OCI-LY7 (cell line): ENCODE measurements around the gene ENOX1.

Experiments used
- EZH2phosphoT487 ChIP-seq: fragments of 200-600 bp; sonication (generic); IDR thresholded peaks from 2 replicates; pipeline ENCODE4 v1.6.1; 2018; ENCODE audit warnings: low read depth, borderline replicate concordance, mild to moderate bottlenecking, mixed run types, antibody characterized with exemption, low read length, moderate library complexity, mixed read lengths
- TF ChIP-seq, protein P1 (sequence below): fragments of 200-600 bp; sonication (generic); conservative IDR thresholded peaks from 2 replicates; pipeline ENCODE4 v1.5.1; 2014; ENCODE audit warnings: mild to moderate bottlenecking, antibody characterized with exemption, low read length, moderate library complexity, mixed read lengths

DNA sequence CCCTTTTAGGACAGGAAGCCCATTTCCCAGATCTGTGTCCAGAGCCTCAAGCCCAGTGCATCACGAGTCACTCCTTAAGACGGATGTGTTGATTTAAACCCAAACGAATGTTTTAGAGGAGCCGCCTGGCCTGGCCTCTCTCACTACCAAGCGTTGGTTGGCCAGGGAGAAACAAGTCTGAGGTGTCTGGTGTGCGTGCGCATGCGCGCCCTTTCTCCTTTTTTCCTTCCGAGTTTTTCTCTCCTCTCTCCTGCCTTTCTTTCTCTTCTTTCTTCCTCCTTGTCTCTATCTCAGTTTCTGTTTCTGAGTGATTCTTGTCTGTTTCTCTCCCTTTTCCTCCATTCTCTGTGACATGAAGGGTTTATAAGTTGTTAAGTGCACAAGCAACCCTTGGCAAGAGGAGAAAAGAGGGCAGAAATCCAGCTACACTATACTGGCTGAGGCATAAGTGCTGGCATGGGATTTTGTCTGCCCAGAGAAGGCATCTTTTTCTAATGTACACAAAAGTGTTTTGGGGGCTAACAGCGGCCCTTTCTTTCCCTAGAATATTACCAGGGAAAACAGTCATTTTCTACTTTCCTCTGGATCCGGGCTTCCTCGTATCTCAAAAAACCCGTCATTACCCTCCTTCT, 592.9 kb downstream of the ENOX1 start:
- no peak for TF ChIP-seq EZH2phosphoT487
- TF ChIP-seq, protein P1, sequence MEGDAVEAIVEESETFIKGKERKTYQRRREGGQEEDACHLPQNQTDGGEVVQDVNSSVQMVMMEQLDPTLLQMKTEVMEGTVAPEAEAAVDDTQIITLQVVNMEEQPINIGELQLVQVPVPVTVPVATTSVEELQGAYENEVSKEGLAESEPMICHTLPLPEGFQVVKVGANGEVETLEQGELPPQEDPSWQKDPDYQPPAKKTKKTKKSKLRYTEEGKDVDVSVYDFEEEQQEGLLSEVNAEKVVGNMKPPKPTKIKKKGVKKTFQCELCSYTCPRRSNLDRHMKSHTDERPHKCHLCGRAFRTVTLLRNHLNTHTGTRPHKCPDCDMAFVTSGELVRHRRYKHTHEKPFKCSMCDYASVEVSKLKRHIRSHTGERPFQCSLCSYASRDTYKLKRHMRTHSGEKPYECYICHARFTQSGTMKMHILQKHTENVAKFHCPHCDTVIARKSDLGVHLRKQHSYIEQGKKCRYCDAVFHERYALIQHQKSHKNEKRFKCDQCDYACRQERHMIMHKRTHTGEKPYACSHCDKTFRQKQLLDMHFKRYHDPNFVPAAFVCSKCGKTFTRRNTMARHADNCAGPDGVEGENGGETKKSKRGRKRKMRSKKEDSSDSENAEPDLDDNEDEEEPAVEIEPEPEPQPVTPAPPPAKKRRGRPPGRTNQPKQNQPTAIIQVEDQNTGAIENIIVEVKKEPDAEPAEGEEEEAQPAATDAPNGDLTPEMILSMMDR = no peak
